BLaER1 treated with 17β-estradiol and CSF1 and Interleukin-3, amounts not matched to agents 10 nM and 100 nM (cell line): ENCODE measurements around the gene SPTBN1.

Source experiments
- H3K27ac ChIP-seq, 11 experiments: shearing (Covaris generic); formaldehyde crosslinking; 2 replicates each; pipeline ENCODE4 v1.8.1; 2022
- H3K27me3 ChIP-seq, 11 experiments: shearing (Covaris generic); formaldehyde crosslinking; 2 replicates each; pipeline ENCODE4 v1.8.1; 2022
- H3K36me3 ChIP-seq, 11 experiments: shearing (Covaris generic); formaldehyde crosslinking; 2 replicates each; pipeline ENCODE4 v1.8.1; 2022
- H3K4me1 ChIP-seq, 10 experiments: shearing (Covaris generic); formaldehyde crosslinking; 2 replicates each; pipeline ENCODE4 v1.8.1; 2022
- H3K4me2 ChIP-seq, 11 experiments: shearing (Covaris generic); formaldehyde crosslinking; 2 replicates each; pipeline ENCODE4 v1.8.1; 2022
- H3K4me3 ChIP-seq, 10 experiments: shearing (Covaris generic); formaldehyde crosslinking; 2 replicates each; pipeline ENCODE4 v1.8.1; 2022
- H3K9ac ChIP-seq, 11 experiments: shearing (Covaris generic); formaldehyde crosslinking; 2 replicates each; pipeline ENCODE4 v1.8.1; 2022
- H3K9me3 ChIP-seq, 11 experiments: shearing (Covaris generic); formaldehyde crosslinking; replicated peaks in 1 of 11; 2 replicates each; pipeline ENCODE4 v1.8.1; 2022
- H4K20me1 ChIP-seq, 11 experiments: shearing (Covaris generic); formaldehyde crosslinking; 2 replicates each; pipeline ENCODE4 v1.8.1; 2022
- Cebpa-rat ChIP-seq, 11 experiments: shearing (Covaris generic); IDR thresholded peaks; 2 replicates each; pipeline ENCODE4 v1.8.1; 2022

Gene SPTBN1

DNA sequence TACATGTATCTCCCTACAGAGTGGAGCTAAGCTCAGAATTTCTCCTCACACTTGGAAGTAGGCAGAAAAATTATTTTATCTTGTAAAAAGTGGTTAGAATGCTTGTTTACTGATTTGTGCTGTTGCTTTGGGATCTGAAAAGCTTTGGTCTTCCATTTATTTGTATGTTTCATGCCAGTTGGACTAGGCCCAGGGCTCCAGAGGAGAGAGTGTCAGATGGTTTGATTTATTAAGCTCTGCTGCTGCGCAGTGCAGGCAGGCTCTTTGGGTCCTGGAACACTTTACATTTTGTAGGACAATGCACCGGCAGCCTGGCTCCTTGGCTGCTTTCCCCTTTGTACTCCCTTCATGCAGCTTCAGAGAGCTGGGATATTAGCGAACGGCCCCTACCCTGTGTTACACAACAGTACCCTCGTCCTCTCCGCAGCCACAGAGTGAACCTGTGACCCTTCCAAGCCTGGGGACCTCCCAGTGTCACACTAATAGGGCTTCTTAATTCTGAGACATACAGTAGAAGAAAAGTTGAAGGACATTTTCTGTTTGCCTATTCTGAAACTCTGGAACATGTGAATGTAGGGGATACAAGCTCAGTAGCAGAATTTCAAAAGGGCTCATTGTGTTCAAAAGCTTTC lies 210.6 kb downstream of the SPTBN1 start:
- Histone ChIP-seq H3K4me3 (no peak overlapping the region), H3K4me1 (peaks cover 0 to 69% (median 44%) of the 10 kb centered on the region in 10 experiments; a peak in 16 of 20 replicates), H3K27me3 (no peaks in the 10 kb centered on the region), H3K36me3 (peaks cover 16 to 99% (median 96%) of the 10 kb centered on the region in 11 experiments; a peak in 21 of 22 replicates), H3K9me3 (no peaks in the 10 kb centered on the region; a peak in 1 of 22 replicates), H3K4me2 (peak overlapping the region in 6 of 11 experiments; percentile 12 to 79 (median 52); a peak in 11 of 22 replicates), H4K20me1 (peaks cover 0 to 61% (median 6%) of the 10 kb centered on the region in 11 experiments; a peak in 7 of 22 replicates), H3K27ac (peak overlapping the region in 3 of 11 experiments; percentile 12 to 46 (median 27); a peak in 2 of 22 replicates), H3K9ac (no peak overlapping the region)
- no peak for TF ChIP-seq Cebpa-rat (IDR thresholded peaks at IDR 0.05)

- Histone ChIP-seq H3K4me3 (no peak overlapping the region), H3K27me3 (no peaks in the 10 kb centered on the region), H3K36me3 (peaks cover 14 to 99% (median 91%) of the 10 kb centered on the region in 11 experiments; a peak in 21 of 22 replicates), H3K4me2 (peak overlapping the region in 1 of 11 experiments; percentile 79; a peak in 2 of 22 replicates), H3K4me1 (peaks cover 4 to 74% (median 49%) of the 10 kb centered on the region in 10 experiments), H3K27ac (no peak overlapping the region), H3K9ac (no peak overlapping the region), H3K9me3 (no peaks in the 10 kb centered on the region; a peak in 1 of 22 replicates), H4K20me1 (peaks cover 0 to 56% (median 6%) of the 10 kb centered on the region in 11 experiments; a peak in 7 of 22 replicates)
- TF ChIP-seq Cebpa-rat (IDR thresholded peaks at IDR 0.05), result no peak
Measured at GRCh38 chr2:54667266-54667639, 211.1 kb downstream of the SPTBN1 start.

- no peak overlapping the region for H3K9ac ChIP-seq
- H3K36me3 ChIP-seq, result peaks cover 6 to 93% (median 83%) of the 10 kb centered on the region in 11 experiments; a peak in 21 of 22 replicates
- H3K9me3 ChIP-seq, result no peaks in the 10 kb centered on the region; a peak in 1 of 22 replicates
- TF ChIP-seq Cebpa-rat (IDR thresholded peaks at IDR 0.05), result no peak
- H3K4me3 ChIP-seq, result no peak overlapping the region
- no peak overlapping the region for H3K27ac ChIP-seq
- no peaks in the 10 kb centered on the region for H3K27me3 ChIP-seq
- peak overlapping the region in 4 of 11 experiments; percentile 6 to 77 (median 47); a peak in 7 of 22 replicates for H3K4me2 ChIP-seq
- H3K4me1 ChIP-seq, result peaks cover 11 to 81% (median 55%) of the 10 kb centered on the region in 10 experiments
- H4K20me1 ChIP-seq, result peaks cover 0 to 52% (median 5%) of the 10 kb centered on the region in 11 experiments; a peak in 6 of 22 replicates
Measured at GRCh38 chr2:54667726-54668650, 211.9 kb downstream of the SPTBN1 start.

GRCh38 chr2:54668711-54669110 lies 212.6 kb downstream of the SPTBN1 start:
- peaks cover 0 to 45% (median 5%) of the 10 kb centered on the region in 11 experiments; a peak in 6 of 22 replicates for H4K20me1 ChIP-seq
- H3K9ac ChIP-seq, result no peak overlapping the region
- TF ChIP-seq Cebpa-rat (IDR thresholded peaks at IDR 0.05), result no peak
- no peak overlapping the region for H3K27ac ChIP-seq
- peaks cover 6 to 85% (median 76%) of the 10 kb centered on the region in 11 experiments; a peak in 21 of 22 replicates for H3K36me3 ChIP-seq
- peak overlapping the region in 4 of 11 experiments; percentile 40 to 77 (median 47); a peak in 6 of 22 replicates for H3K4me2 ChIP-seq
- H3K4me3 ChIP-seq, result no peak overlapping the region
- H3K4me1 ChIP-seq, result peaks cover 18 to 89% (median 63%) of the 10 kb centered on the region in 10 experiments
- H3K9me3 ChIP-seq, result no peaks in the 10 kb centered on the region; a peak in 1 of 22 replicates
- H3K27me3 ChIP-seq, result no peaks in the 10 kb centered on the region

DNA sequence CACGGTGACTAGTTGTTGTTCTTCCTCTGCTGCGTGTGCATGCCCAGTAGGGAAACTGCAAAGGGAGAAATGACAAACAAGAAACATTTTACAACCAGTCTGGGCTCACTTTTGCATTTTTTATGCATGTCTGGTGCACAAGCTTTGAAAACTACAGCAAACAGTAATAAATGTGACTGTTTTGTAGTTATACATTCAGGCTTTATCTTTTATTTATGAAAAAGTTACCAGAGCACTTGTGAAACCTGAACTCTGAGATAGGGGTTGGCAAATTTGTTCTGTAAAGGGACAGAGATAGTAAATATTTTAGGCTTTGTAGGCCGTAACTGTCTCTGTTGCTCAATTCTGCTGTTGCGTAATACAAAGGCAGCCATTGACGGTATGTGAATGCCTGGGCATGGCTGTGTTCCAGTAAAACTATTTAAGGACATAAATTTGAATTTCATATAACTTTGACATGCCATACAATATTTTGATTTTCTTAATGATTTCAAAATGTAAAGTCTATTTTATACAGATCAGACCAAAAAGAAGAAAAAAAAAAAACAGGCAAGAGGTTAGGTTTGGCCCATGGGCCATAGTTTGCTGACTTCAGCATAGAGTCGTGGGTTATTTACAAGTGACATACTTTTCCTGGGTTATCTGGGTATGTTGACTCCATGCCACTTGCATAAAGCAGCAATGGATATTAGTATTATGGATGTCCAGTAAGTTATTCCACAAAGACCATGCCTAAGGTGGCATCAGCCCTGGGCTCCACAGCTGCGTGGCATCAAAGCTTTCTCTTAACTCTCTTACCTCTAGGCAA lies 213.8 kb downstream of the SPTBN1 start:
- Histone ChIP-seq H3K4me1 (peaks cover 20 to 96% (median 70%) of the 10 kb centered on the region in 10 experiments), H3K9ac (no peak overlapping the region), H4K20me1 (peaks cover 0 to 34% (median 2%) of the 10 kb centered on the region in 11 experiments; a peak in 5 of 22 replicates), H3K4me2 (peak overlapping the region in 9 of 11 experiments; percentile 2 to 77 (median 40); a peak in 13 of 22 replicates), H3K4me3 (no peak overlapping the region), H3K27ac (peak overlapping the region in 4 of 11 experiments; percentile 5 to 25 (median 20); a peak in 2 of 22 replicates), H3K36me3 (peaks cover 0 to 74% (median 64%) of the 10 kb centered on the region in 11 experiments; a peak in 20 of 22 replicates), H3K9me3 (no peaks in the 10 kb centered on the region; a peak in 1 of 22 replicates), H3K27me3 (peaks cover 0 to 7% (median 0%) of the 10 kb centered on the region in 11 experiments; a peak in 3 of 22 replicates)
- peak in 8 of 11 experiments; percentile 47 to 90 (median 81); a peak in 12 of 22 replicates for TF ChIP-seq Cebpa-rat (IDR thresholded peaks at IDR 0.05)

DNA sequence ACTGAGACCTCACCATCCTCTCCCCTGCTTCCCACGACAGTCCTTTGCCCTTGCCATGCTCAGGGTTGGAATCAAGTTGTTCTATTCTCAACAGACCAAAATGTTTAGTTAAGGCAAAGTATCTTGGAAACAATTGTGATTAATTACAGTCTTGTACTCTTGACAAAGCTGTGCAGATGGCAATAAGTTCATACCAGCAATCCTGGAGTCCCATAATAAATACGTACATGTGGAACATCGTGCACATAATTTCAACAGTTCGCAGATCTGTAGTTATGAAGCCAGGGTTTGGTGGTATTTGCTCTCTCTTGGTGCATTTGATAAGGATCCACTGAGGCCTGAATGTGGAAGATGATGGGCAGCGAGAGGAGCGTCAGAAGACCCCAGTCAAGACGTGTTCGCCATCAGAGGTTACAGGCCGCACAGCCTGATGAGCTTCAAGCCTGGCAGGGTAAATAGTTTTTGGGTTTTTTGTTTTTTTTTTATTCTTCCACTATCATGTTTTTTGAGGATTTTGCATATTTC lies 214.4 kb downstream of the SPTBN1 start:
- Histone ChIP-seq H3K4me3 (no peak overlapping the region), H3K27me3 (peaks cover 0 to 14% (median 0%) of the 10 kb centered on the region in 11 experiments; a peak in 9 of 22 replicates), H3K9ac (no peak overlapping the region), H4K20me1 (peaks cover 0 to 27% (median 0%) of the 10 kb centered on the region in 11 experiments; a peak in 6 of 22 replicates), H3K27ac (peak overlapping the region in 1 of 11 experiments; percentile 25; a peak in 1 of 22 replicates), H3K36me3 (peaks cover 0 to 67% (median 58%) of the 10 kb centered on the region in 11 experiments; a peak in 20 of 22 replicates), H3K4me2 (peak overlapping the region in 7 of 11 experiments; percentile 3 to 77 (median 47); a peak in 11 of 22 replicates), H3K4me1 (peaks cover 20 to 89% (median 66%) of the 10 kb centered on the region in 10 experiments), H3K9me3 (no peaks in the 10 kb centered on the region; a peak in 1 of 22 replicates)
- TF ChIP-seq Cebpa-rat (IDR thresholded peaks at IDR 0.05), result no peak

DNA sequence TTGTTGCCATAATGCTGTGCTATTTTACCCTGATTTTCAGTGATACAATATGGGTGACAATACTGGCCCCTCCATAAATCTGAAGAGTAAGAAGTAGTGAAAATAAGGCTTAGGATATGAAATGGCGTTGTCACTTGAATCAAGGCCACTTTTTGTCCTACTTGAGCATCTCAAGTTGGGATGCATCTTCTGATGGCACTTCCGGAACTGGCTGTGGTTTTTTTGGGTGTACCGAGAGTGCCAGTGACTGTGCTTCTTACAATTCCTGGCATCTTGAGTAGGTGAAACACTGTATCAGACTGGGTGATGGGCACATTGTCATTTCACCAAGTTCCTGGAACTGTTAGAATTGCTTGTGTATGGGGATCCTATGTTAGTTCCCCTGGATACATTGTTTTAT lies 214.9 kb downstream of the SPTBN1 start:
- Histone ChIP-seq H3K9ac (no peak overlapping the region), H3K4me1 (peaks cover 20 to 85% (median 62%) of the 10 kb centered on the region in 10 experiments), H3K4me3 (no peak overlapping the region), H4K20me1 (peaks cover 0 to 23% (median 0%) of the 10 kb centered on the region in 11 experiments; a peak in 7 of 22 replicates), H3K9me3 (no peaks in the 10 kb centered on the region; a peak in 1 of 22 replicates), H3K4me2 (peak overlapping the region in 5 of 11 experiments; percentile 10 to 77 (median 52); a peak in 8 of 22 replicates), H3K27me3 (peaks cover 0 to 18% (median 0%) of the 10 kb centered on the region in 11 experiments; a peak in 9 of 22 replicates), H3K27ac (no peak overlapping the region), H3K36me3 (peaks cover 0 to 62% (median 53%) of the 10 kb centered on the region in 11 experiments; a peak in 20 of 22 replicates)
- TF ChIP-seq Cebpa-rat (IDR thresholded peaks at IDR 0.05), result no peak
